Activated CD4-positive, alpha-beta T cell treated with anti-CD3 and anti-CD28 coated beads for 24 hours (primary cell): ENCODE data around the gene C9orf57.
"Not testable (repeated sequence)": the region's sequence is repeated elsewhere in the genome, so short reads cannot be mapped to it uniquely, and the experiment has no call there.

Source experiments
- DNase-seq, 2 donors: peaks; one replicate each; pipeline ENCODE4 v3.0.0-alpha.2; 2020; ENCODE audit warnings: low read depth in 2 of 2

The C9orf57 gene

GRCh38 chr9:72060513-72060912 lies at the start of gene C9orf57:
TSS of gene C9orf57 (minus strand) at chr9:72060613. CDS start at chr9:72059331, 1,282 bp downstream.
- DNase-seq = no peak

- no peak for DNase-seq
Measured at GRCh38 chr9:72102520-72102919, 42.1 kb upstream of the C9orf57 start.

- not testable (repeated sequence) for DNase-seq
Measured at GRCh38 chr9:72095520-72095919, 35.1 kb upstream of the C9orf57 start.

- DNase-seq = no peak
Measured at GRCh38 chr9:72092820-72093219, 32.4 kb upstream of the C9orf57 start.

GRCh38 chr9:72089451-72090130 lies 29.2 kb upstream of the C9orf57 start:
- DNase-seq = no peak

GRCh38 chr9:72082536-72082935 lies 22.1 kb upstream of the C9orf57 start:
- DNase-seq = no peak

GRCh38 chr9:72074666-72075065 lies 14.3 kb upstream of the C9orf57 start:
- not testable (repeated sequence) for DNase-seq

- DNase-seq = no peak
Measured at GRCh38 chr9:72065076-72065475, 4.7 kb upstream of the C9orf57 start.

GRCh38 chr9:72052122-72052521 lies 8.3 kb downstream of the C9orf57 start:
- DNase-seq = no peak

- no peak for DNase-seq
Measured at GRCh38 chr9:72048850-72049249, 11.6 kb downstream of the C9orf57 start.

- no peak for DNase-seq
Measured at GRCh38 chr9:72046630-72047456, 13.6 kb downstream of the C9orf57 start.

- no peak for DNase-seq
Measured at GRCh38 chr9:72044095-72044494, 16.3 kb downstream of the C9orf57 start.

GRCh38 chr9:72043576-72043975 lies 16.8 kb downstream of the C9orf57 start:
- no peak for DNase-seq

GRCh38 chr9:72042928-72043327 lies 17.5 kb downstream of the C9orf57 start:
- no peak for DNase-seq

GRCh38 chr9:72041775-72042194 lies 18.6 kb downstream of the C9orf57 start:
- no peak for DNase-seq

- DNase-seq = no peak
Measured at GRCh38 chr9:72041369-72041768, 19.0 kb downstream of the C9orf57 start.

- DNase-seq = no peak
Measured at GRCh38 chr9:72039532-72039931, 20.9 kb downstream of the C9orf57 start.

- DNase-seq = peak; percentile 47 to 55
Measured at GRCh38 chr9:72038890-72039410, 21.5 kb downstream of the C9orf57 start.

- DNase-seq = no peak
Measured at GRCh38 chr9:72038408-72038807, 22.0 kb downstream of the C9orf57 start.

GRCh38 chr9:72037571-72037970 lies 22.8 kb downstream of the C9orf57 start:
- no peak for DNase-seq

- no peak for DNase-seq
Measured at GRCh38 chr9:72030767-72031166, 29.6 kb downstream of the C9orf57 start.

GRCh38 chr9:72029986-72030385 lies 30.4 kb downstream of the C9orf57 start:
- DNase-seq = no peak

- no peak for DNase-seq
Measured at GRCh38 chr9:72025906-72026305, 34.5 kb downstream of the C9orf57 start.
